GM12878 (cell line): Measurements from ENCODE around the gene C22orf15. TPM values are rescaled to one million over a fixed set of nuclear protein-coding genes. Genes with fewer than 3 reads are reported as not detected.

Source experiments
- ATAC-seq: fragments of 200-7000 bp; cut with Tn5 transposase; 3 replicates; pipeline ENCODE4 v1.9.1; 2020; ENCODE audit warnings: mild to moderate bottlenecking, moderate library complexity
- BruUV-seq: library from RNA; stranded (reverse); fragments of 400-500 nt; replicated peaks from 2 replicates; lab custom pipeline; 2021; lab: Mats Ljungman, UMichigan
- CTCF ChIA-PET: fragments of 300-600 bp; sonication (Branson Sonifier 250); formaldehyde crosslinking; extraction: SDS; loops from one replicate; lab custom pipeline; 2021; ENCODE audit warnings: inconsistent platforms; lab: Yijun Ruan, JAX
- POLR2A ChIA-PET: fragments of 350-600 bp; formaldehyde crosslinking; extraction: SDS; loops from one replicate; lab custom pipeline; 2021; ENCODE audit warnings: inconsistent platforms; lab: Charles Lee
- RAD21 ChIA-PET: fragments of 300-600 bp; sonication (Branson Sonifier 250); formaldehyde crosslinking; loops from one replicate; lab custom pipeline; 2023; ENCODE audit warnings: antibody characterized with exemption; ENCODE audit not compliant: unreplicated experiment; lab: Charles Lee
- SMC1A ChIA-PET: fragments of 300-600 bp; sonication (Branson Sonifier 250); formaldehyde crosslinking; loops from one replicate; lab custom pipeline; 2023; ENCODE audit not compliant: unreplicated experiment, uncharacterized antibody; lab: Charles Lee
- DNase-seq: peaks from one replicate; pipeline ENCODE4 v3.0.0-alpha.2; 2011; ENCODE audit warnings: low read depth, low spot score
- FAIRE-seq: peaks from 3 replicates; lab custom pipeline; 2011; peaks lifted over from hg19 to GRCh38; lab: Jason Lieb, UNC
- H2AFZ ChIP-seq: 2 replicates; pipeline ENCODE4 v1.6.0; 2011; ENCODE audit warnings: low read depth, low read length, control low read depth; ENCODE audit not compliant: control insufficient read depth
- H3K27ac ChIP-seq: 2 replicates; pipeline ENCODE4 v1.5.1; 2011; ENCODE audit warnings: control low read depth; ENCODE audit not compliant: control insufficient read depth, insufficient read depth
- H3K27me3 ChIP-seq, 2 experiments: replicated peaks in 1 of 2; 2 replicates each; pipeline versions ENCODE4 v1.6.0 to v1.6.1; 2011; ENCODE audit warnings: low read length in 1 of 2; ENCODE audit not compliant: control insufficient read depth in 2 of 2, insufficient read depth in 2 of 2
- H3K36me3 ChIP-seq, 2 experiments: 2 replicates each; pipeline ENCODE4 v1.5.1; 2011; ENCODE audit warnings: low read length in 1 of 2; ENCODE audit not compliant: control insufficient read depth in 2 of 2, insufficient read depth in 2 of 2
- H3K4me1 ChIP-seq: 2 replicates; pipeline ENCODE4 v1.6.1; 2011; ENCODE audit warnings: mild to moderate bottlenecking, low read length, moderate library complexity, mixed read lengths; ENCODE audit not compliant: control insufficient read depth, insufficient read depth
- H3K4me2 ChIP-seq: 2 replicates; pipeline ENCODE4 v1.6.0; 2011; ENCODE audit warnings: control low read depth; ENCODE audit not compliant: control insufficient read depth, insufficient read depth
- H3K4me3 ChIP-seq: fragments of 200-600 bp; sonication (generic); 2 replicates; pipeline ENCODE4 v1.5.1; 2016
- H3K79me2 ChIP-seq: 2 replicates; pipeline ENCODE4 v1.6.0; 2011; ENCODE audit warnings: low read length; ENCODE audit not compliant: control insufficient read depth, insufficient read depth
- H3K9ac ChIP-seq: 2 replicates; pipeline ENCODE4 v1.8.0; 2011; ENCODE audit warnings: low read length, control low read depth, mixed read lengths; ENCODE audit not compliant: control insufficient read depth, insufficient read depth
- H3K9me3 ChIP-seq: replicated peaks from 3 replicates; pipeline ENCODE4 v1.5.1; 2011; ENCODE audit warnings: mild to moderate bottlenecking, low read length; ENCODE audit not compliant: control insufficient read depth, insufficient read depth
- H4K20me1 ChIP-seq: 2 replicates; pipeline ENCODE4 v1.6.0; 2011; ENCODE audit not compliant: control insufficient read depth, insufficient read depth
- CHD2 ChIP-seq: IDR thresholded peaks from 2 replicates; pipeline ENCODE4 v1.6.1; 2011; ENCODE audit warnings: low read depth, low read length, improper control_type of control experiment, borderline replicate concordance
- EGR1 ChIP-seq, 2 experiments: IDR thresholded peaks; 1 replicate in 1 of 2; 2 replicates in 1 of 2; pipeline ENCODE4 v1.6.1; 2011 to 2012; ENCODE audit warnings: low read depth in 2 of 2, low read length in 2 of 2, borderline replicate concordance in 1 of 2, mild to moderate bottlenecking in 1 of 2, moderate library complexity in 1 of 2
- GATAD2B ChIP-seq: fragments of 450-650 bp; conservative IDR thresholded peaks from 2 replicates; pipeline ENCODE4 v1.6.1; 2017; ENCODE audit warnings: low read depth, mild to moderate bottlenecking, moderate library complexity
- IKZF2 ChIP-seq, 2 experiments: fragments of 450-650 bp; IDR thresholded peaks; 2 replicates each; pipeline ENCODE4 v1.6.1; 2017; ENCODE audit warnings: mild to moderate bottlenecking in 2 of 2, moderate library complexity in 2 of 2
- MEF2B ChIP-seq: fragments of 450-650 bp; IDR thresholded peaks from 2 replicates; pipeline ENCODE4 v1.6.1; 2018; ENCODE audit warnings: mild to moderate bottlenecking, moderate library complexity; ENCODE audit not compliant: partially characterized antibody, poor library complexity, severe bottlenecking
- MTA2 ChIP-seq: fragments of 450-650 bp; IDR thresholded peaks from 2 replicates; pipeline ENCODE4 v1.6.1; 2016; ENCODE audit warnings: low read depth, mild to moderate bottlenecking, moderate library complexity
- NFYA ChIP-seq: IDR thresholded peaks from 2 replicates; pipeline ENCODE4 v1.6.1; 2011; ENCODE audit warnings: low read depth, mild to moderate bottlenecking, low read length, improper control_type of control experiment, borderline replicate concordance
- RUNX3 ChIP-seq: IDR thresholded peaks from 2 replicates; pipeline ENCODE4 v1.6.1; 2012; ENCODE audit warnings: low read length, inconsistent platforms
- TCF3 ChIP-seq: IDR thresholded peaks from 2 replicates; pipeline ENCODE4 v1.6.1; 2012; ENCODE audit warnings: low read depth, mild to moderate bottlenecking, low read length, borderline replicate concordance; ENCODE audit not compliant: insufficient read depth
- WRNIP1 ChIP-seq: IDR thresholded peaks from 2 replicates; pipeline ENCODE4 v1.6.1; 2011; ENCODE audit warnings: low read depth, low read length, improper control_type of control experiment, borderline replicate concordance
- WGBS: methylation state at CpG from one replicate; pipeline ENCODE4 v1.1.6; 2016; ENCODE audit warnings: low lambda C conversion rate; ENCODE audit not compliant: insufficient replicate concordance, insufficient coverage; ENCODE audit errors: missing lambda C conversion rate; 5-methylcytosine and 5-hydroxymethylcytosine counted together
- in situ Hi-C: fragments of 300-500 bp; cut with MboI; formaldehyde crosslinking; loops from 9 replicates; pipeline ENCODE4 v1.14.3; 2018; ENCODE audit warnings: mixed read lengths
- intact Hi-C: fragments of 100-400 bp; cut with micrococcal nuclease; formaldehyde crosslinking; loops from one replicate; pipeline ENCODE4 v1.14.2; 2022; ENCODE audit not compliant: unreplicated experiment
- polyA plus RNA-seq, 11 experiments: library from polyadenylated mRNA; depleted of rRNA in 4 of 11; unstranded in 6 of 11; stranded (reverse) in 5 of 11; fragments of >200 nt; fragmentation: Nextera tagmentation in 4 of 11; fragmentation: Illumina TruSeq in 1 of 11; extraction: Ambion mirVana in 4 of 11; extraction: Trizol in 1 of 11; gene quantifications; 1 replicate in 1 of 11; 2 replicates in 10 of 11; pipeline versions ENCODE4 v1.2.1 to v1.2.3, GENCODE V29; 2011 to 2016; ENCODE audit warnings: inconsistent platforms in 2 of 11, missing spikeins in 2 of 11, low read depth in 1 of 11
- total RNA-seq, 4 experiments: library from RNA; depleted of rRNA in 3 of 4; stranded (reverse); fragments of >200 nt in 3 of 4; fragmentation: Illumina TruSeq in 1 of 4; extraction: Trizol in 1 of 4; gene quantifications; 2 replicates each; pipeline versions ENCODE4 v1.2.1 to v1.2.3, GENCODE V29; 2013 to 2021
- TF ChIP-seq, protein P1 (sequence below): IDR thresholded peaks from 2 replicates; pipeline ENCODE4 v1.6.1; 2012; ENCODE audit warnings: improper control_type of control experiment, low read depth, low read length; ENCODE audit not compliant: insufficient replicate concordance

C22orf15 gene
- total and polyA plus RNA-seq, 10 of the 15 experiments (the other 5 are each of a cell fraction or from before 2014, with no cell fraction given), result 0.05 to 0.47 (median 0.13) TPM; not detected in 3

DNA sequence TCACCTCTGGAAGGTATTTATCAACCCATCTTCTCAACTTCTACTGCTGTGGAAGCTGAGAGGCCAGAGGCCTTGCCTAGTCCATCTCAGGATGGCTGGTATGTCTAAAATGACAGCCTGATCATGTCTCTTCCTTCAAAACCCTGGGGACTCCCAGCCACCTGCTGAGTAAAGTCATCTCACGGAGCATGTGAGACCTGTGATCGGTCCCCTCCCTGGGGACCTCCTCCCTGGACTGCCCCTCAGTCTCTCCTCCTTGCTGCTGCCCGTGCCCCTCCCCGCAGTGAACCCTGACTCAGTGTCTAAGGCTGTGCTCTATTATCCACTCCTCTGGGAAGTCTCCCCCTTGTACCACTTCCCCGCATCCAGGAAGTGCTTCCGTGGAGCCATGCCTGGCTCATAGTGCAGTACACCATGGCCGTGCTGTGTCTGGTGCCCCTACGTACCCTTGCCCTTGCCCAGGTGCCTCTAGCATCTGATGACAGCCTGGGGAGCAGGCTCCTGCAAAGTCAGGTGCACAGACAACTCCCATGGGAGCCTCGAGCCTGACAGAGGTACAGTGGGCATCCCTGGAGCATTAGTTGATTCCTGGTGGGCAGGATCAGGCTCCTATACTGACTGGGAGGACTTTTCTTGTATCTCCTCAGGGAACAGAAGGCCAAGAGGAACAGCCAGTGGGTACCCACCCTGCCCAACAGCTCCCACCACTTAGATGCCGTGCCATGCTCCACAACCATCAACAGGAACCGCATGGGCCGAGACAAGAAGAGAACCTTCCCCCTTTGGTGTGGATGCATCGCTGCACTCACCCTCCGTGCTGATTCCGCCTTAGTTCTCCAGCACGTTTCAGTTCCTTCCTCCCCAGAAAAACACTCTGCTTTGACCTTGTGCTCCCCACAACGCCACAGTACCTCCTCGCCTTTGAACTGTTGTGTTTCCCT is 37.8 kb downstream of the C22orf15 start:
- ChIA-PET SMC1A (interaction anchor here (1.3 kb wide), 1 partner anchor 46 kb away, joined by 5 read pairs; no protein-coding TSS in a partner anchor), CTCF (interaction anchor here (0.7 to 1.4 kb wide), 4 partner anchors 11 to 44 kb away, joined by 3 to 5 read pairs (median 3); no protein-coding TSS in a partner anchor), RAD21 (interaction anchor here (1.0 to 2.6 kb wide), 2 partner anchors 11 to 45 kb away, joined by 3 to 9 read pairs; no protein-coding TSS in a partner anchor), POLR2A (interaction anchor here (1.0 to 3.3 kb wide), 2 partner anchors 11 to 37 kb away, joined by 3 to 11 read pairs; no protein-coding TSS in a partner anchor)
- ATAC-seq (peak; percentile 70), FAIRE-seq (peak; percentile 62), DNase-seq (peak; percentile 87)
- Histone ChIP-seq H3K9ac (peak overlapping the region; percentile 53; the same call in 1 of the 2 replicates), H3K9me3 (no peaks in the 10 kb centered on the region), H3K27ac (peak overlapping the region; percentile 89), H3K4me3 (no peak overlapping the region), H3K27me3 (no peaks in the 10 kb centered on the region), H4K20me1 (no peaks in the 10 kb centered on the region), H3K79me2 (peaks cover 30% of the 10 kb centered on the region), H3K4me2 (peak overlapping the region; percentile 19), H2AFZ (no peak overlapping the region), H3K36me3 (peaks cover 20 to 32% of the 10 kb centered on the region in 2 experiments), H3K4me1 (peaks cover 76% of the 10 kb centered on the region)
- intact Hi-C loops, result loop anchor here (2.0 kb wide), 1 partner anchor 38 kb away; the partner anchor contains the start of gene DERL3
- BruUV-seq, result no TSS peak
- in situ Hi-C loops, result no loop called here
- 1% methylated on average over 18 of the region's 18 CpGs for WGBS
- TF ChIP-seq EGR1 (IDR thresholded peaks at IDR 0.05; ENCODE audit: borderline replicate concordance in 1 of 2, low read depth in 2 of 2, low read length in 2 of 2) (peak in 1 of 2 experiments; percentile 3; a peak in 1 of 3 replicates), RUNX3 (peak; percentile 77), CHD2 (peak; percentile 57; the same call in 1 of the 2 replicates), MEF2B (peak; percentile 98), GATAD2B (no peak; the same call in 1 of the 2 replicates), NFYA (no peak), WRNIP1 (no peak), TCF3 (peak; percentile 71; the same call in 1 of the 2 replicates), MTA2 (peak; percentile 16; the same call in 1 of the 2 replicates), IKZF2 (IDR thresholded peaks at IDR 0.05) (peak; percentile 71 to 72; a peak in 3 of 4 replicates)
- TF ChIP-seq, protein P1, sequence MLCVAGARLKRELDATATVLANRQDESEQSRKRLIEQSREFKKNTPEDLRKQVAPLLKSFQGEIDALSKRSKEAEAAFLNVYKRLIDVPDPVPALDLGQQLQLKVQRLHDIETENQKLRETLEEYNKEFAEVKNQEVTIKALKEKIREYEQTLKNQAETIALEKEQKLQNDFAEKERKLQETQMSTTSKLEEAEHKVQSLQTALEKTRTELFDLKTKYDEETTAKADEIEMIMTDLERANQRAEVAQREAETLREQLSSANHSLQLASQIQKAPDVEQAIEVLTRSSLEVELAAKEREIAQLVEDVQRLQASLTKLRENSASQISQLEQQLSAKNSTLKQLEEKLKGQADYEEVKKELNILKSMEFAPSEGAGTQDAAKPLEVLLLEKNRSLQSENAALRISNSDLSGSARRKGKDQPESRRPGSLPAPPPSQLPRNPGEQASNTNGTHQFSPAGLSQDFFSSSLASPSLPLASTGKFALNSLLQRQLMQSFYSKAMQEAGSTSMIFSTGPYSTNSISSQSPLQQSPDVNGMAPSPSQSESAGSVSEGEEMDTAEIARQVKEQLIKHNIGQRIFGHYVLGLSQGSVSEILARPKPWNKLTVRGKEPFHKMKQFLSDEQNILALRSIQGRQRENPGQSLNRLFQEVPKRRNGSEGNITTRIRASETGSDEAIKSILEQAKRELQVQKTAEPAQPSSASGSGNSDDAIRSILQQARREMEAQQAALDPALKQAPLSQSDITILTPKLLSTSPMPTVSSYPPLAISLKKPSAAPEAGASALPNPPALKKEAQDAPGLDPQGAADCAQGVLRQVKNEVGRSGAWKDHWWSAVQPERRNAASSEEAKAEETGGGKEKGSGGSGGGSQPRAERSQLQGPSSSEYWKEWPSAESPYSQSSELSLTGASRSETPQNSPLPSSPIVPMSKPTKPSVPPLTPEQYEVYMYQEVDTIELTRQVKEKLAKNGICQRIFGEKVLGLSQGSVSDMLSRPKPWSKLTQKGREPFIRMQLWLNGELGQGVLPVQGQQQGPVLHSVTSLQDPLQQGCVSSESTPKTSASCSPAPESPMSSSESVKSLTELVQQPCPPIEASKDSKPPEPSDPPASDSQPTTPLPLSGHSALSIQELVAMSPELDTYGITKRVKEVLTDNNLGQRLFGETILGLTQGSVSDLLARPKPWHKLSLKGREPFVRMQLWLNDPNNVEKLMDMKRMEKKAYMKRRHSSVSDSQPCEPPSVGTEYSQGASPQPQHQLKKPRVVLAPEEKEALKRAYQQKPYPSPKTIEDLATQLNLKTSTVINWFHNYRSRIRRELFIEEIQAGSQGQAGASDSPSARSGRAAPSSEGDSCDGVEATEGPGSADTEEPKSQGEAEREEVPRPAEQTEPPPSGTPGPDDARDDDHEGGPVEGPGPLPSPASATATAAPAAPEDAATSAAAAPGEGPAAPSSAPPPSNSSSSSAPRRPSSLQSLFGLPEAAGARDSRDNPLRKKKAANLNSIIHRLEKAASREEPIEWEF, result peak; percentile 69
